Left kidney (tissue), 2 donors: ENCODE data around the gene ELFN2. TPM values are rescaled to one million over a fixed set of nuclear protein-coding genes. Genes with fewer than 3 reads are reported as not detected.

Experiments
- DNase-seq: peaks from one replicate; pipeline ENCODE4 v3.0.0-alpha.2; 2013
- polyA plus RNA-seq: library from polyadenylated mRNA; unstranded; fragments of 120-200 nt; gene quantifications from one replicate; pipeline ENCODE4 v1.2.1, GENCODE V29; 2013; ENCODE audit not compliant: insufficient read length

ELFN2 gene
- polyA plus RNA-seq, 1 donor = 1.1 TPM

DNA sequence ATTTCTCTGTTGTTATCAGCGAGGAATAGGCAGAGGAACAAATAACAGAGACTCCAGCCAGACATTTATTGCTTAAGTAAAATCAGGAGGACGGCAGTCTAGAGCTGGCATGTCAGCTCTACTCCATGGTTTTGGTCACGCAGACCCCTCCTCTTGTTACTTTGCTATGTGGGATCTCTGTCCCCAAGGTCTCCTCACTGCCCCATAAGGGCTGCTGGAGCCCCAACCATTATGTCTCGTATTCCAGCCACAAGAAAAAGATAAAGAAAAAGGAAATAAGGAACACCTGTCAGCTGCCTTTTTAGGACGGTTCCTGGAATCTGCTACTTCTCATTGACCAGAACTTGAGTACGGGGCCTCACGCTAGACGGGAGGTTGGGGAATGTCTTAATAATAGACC, 70.4 kb downstream of the ELFN2 start:
- DNase-seq = no peak

GRCh38 chr22:37355174-37355573, 72.1 kb downstream of the ELFN2 start:
- no peak for DNase-seq

DNA sequence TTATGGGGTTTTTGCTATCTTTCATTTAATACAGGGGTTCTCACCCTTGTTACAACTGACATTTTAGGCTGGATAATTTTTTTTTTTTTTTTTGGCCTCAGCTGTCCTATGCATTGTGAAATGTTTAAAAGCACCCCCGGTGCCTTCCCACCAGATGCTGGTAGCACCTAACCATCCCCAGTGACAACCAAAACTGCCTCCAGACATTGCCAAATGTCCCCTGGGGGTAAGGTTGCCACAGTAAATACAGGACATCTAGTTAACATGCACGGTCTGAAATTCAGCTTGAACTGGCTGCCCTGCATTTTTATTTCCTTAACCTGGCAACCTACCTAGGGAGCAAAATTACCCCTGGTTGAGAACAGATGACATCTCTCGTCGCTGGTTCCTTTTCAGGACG, 72.6 kb downstream of the ELFN2 start:
- DNase-seq = no peak

DNA sequence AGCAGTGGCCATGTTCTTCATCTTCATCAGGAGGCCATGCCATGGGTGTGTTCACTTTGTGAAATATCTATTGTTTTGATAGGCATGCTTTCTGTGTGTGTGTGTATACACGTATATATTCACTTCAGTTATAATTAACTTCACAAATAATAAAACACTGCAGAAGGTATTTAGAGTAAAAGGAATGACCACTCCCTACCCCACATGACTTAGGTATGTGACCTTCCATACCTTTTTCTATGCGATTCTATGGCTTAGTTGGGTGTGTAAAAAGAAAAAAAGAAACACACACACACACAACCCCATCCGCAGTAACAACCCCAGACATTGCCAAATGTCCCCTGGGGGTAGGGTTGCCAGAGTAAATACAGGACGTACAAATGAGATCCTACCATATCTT, 73.0 kb downstream of the ELFN2 start:
- DNase-seq = no peak

DNA sequence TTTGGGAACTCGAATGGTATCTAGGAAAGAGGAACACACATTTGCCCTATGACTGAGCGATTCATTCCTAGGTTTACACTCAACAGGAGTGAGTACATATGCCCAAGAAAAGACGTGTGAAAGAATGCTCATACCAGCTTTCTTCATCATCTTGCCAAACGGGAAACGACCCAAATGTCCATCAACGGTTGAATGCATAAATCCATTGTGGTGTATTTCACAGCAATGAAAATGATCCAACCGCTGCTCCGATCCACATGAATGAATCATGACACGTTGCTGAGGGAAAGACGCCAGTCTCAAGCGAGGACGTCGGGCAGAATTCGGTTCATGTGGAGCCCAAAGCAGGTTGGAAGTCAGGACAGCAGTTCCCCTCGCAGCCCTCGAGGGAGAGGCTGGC, 73.4 kb downstream of the ELFN2 start:
- DNase-seq = no peak

GRCh38 chr22:37352481-37352880, 74.8 kb downstream of the ELFN2 start:
- DNase-seq = no peak

- DNase-seq = no peak
Measured at GRCh38 chr22:37351232-37351631, 76.0 kb downstream of the ELFN2 start.

DNA sequence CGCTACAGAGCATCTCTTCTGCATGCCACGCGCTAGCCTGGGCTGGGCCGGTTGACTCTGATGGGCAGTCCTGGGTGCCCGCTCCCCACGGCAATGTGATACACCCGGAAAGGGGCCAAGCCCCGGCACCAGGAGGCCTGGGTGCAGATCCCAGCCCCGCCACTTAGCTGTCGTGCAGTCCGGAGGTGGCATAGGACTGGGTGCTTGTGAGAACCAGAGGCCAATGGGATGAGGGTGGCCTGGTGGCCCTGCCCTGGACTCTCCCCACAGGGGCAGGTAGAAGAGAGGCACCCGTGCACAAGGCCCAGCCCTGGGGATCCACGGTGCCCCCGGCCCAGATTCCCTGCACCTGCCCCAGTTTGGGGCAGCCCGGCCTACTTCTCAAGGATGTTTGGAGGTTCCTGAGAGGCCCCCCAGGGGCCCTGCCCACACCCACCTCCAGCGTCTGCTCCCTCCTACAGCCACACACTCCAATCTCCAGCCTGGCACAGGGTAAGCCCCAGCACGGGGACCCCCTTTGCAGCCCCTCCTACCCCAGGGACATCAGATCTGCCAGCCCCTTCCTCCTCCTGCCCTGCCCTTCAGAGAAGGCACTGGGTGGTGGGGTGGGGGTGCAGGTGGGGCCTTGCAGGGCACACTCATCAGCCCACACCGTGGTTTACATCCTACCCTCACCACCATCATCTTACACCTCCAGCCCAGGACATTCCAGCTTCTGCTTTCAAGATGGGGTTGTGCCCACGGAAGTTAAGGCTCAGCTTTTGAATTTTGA, 78.0 kb downstream of the ELFN2 start:
- no peak for DNase-seq

DNA sequence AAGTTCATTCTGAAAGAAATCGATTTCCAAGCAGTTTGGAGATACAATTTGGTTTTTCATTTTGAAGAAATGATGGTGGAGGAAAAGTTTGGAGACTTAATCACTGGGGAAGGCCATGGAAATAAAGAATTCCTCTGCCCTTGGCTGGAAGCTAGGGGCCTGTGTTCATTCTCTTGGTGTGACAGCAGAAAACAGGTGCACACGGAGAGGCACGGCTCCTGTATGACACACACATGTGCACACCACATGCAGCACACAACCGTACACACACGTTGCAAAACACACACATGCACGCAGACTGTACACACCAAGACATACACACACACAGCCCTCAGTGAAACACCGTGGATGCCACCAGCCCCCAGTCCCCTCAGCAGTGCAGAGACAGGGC, 80.8 kb downstream of the ELFN2 start:
- DNase-seq = no peak

DNA sequence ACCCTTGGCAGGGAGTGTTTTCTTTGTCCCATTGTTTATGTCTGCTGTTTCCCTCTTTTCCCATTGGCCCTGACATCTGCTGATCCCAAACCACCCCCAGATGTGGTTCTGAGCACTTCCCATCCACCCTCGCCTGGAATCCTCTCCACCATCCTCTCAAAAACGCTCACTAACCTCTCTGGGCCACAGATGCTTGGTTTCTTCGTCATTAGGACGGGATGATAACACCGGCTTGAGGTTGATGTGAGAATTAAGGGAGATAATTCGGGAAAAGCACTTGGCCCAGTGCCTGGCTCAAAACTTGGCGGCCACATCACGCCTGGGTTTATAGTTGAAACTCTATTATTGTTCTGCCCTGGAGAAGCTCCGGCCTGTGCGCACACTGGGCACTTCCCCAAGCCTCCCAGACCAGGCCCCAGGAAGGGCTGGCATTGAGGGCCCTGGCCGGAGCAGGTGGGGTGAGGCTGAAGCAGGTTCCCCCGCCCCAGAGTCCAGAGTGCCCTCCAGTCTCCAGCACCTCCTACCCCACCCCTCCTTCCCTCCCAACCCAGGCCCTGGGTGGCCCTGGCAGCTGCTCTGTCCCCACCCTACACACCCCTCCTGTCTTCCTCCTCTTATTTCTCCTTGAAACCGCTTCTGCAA, 81.3 kb downstream of the ELFN2 start:
- no peak for DNase-seq

- DNase-seq = no peak
Measured at GRCh38 chr22:37344735-37345449, 82.4 kb downstream of the ELFN2 start.

GRCh38 chr22:37343863-37344734, 83.2 kb downstream of the ELFN2 start:
- DNase-seq = no peak

- no peak for DNase-seq
Measured at GRCh38 chr22:37343348-37343747, 83.9 kb downstream of the ELFN2 start.

DNA sequence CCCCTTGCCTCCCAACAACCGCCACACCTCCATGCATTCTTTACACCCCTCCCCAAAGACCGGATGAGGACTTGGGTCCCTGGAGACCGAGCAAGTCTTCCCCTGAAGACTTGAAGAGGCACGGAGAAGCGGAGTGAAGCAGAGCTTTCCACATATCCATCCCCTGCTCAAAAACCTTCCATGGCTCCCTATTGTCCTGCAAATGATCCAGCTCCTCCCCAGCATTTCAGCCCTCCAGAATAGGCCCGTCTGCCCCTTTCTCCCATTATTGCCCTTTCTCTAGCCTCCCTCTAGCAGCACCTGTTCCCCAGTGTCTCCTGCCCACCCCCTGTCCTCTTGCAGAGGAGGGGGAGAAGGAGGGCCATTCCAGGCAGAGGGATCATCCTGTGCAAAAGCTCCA, 85.2 kb downstream of the ELFN2 start:
- no peak for DNase-seq

DNA sequence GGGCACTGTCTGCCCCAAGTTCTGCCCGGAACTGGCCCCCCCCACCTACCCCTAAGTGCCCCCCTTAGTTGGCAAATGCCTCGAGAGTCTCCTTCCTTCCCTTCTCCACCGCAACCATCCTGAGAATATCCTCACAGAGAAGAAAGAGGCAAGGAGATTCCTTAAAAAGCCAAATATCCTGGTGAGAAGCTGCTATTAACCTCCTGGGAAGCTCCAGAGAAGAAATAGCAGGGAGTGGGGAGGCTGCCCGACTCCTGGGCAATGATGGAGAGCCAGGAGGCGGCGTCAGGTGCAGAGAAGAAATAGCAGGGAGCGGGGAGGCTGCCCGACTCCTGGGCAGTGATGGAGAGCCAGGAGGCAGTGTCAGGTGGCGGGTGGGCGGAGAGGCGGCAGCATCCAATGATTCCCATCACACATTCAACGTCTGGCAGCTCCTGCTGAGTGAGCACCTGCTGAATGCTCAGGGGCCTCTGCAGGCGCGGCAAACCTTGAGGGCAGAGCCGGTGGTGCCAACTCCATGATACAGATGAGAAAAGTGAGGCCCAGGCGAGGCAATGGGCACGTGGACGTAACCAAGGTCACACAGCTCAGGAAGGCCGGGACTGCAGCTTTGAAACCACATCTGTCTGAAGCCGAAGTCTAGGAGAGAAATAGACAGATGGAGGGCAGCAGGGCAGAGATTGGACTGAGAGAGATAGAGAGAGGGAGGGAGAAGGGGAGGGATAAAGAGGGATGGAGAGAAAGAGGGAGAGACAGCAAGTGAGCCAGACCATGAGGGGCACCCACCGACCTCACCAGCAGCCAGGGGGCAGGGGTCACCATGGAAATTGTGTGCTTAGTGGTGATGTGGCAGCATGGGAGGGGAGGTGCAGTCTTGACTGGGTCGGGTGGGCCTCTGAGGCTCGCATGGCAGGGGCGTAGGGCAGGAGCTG, 86.7 kb downstream of the ELFN2 start:
- peak; percentile 41 for DNase-seq

DNA sequence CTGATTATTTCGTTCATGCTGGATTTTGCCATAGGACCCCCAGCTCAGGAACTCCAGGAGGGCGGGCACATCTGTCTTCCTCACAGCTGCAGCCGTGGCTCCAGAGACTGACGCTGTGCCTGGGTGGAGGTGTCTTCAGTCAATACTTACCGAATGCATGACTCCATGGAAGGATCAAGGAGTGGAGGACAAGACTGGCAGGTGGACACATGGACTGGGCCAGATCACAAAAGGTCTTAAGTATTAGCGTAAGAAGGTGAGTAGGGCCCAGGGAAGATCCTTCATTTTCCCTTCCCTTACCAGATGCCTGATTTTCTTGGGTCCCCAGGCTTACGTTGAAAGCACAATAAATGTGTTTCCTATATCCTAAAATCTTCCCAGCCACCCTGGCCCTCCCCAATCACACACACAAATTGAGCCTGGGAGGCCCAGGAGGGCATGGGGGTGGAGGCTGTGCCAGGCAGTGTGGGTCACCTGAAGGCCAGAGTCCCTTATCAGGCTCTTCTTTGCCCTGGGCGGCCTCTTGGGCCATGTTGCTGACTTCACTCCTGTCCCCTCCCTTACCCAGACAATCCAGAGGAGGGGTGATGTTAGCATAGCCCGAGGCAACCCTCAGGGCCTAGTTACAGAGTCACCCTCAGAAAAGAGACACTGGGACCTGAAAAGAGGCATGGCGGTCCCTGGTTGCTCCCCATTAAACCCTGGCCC, 88.6 kb downstream of the ELFN2 start:
- DNase-seq = no peak

DNA sequence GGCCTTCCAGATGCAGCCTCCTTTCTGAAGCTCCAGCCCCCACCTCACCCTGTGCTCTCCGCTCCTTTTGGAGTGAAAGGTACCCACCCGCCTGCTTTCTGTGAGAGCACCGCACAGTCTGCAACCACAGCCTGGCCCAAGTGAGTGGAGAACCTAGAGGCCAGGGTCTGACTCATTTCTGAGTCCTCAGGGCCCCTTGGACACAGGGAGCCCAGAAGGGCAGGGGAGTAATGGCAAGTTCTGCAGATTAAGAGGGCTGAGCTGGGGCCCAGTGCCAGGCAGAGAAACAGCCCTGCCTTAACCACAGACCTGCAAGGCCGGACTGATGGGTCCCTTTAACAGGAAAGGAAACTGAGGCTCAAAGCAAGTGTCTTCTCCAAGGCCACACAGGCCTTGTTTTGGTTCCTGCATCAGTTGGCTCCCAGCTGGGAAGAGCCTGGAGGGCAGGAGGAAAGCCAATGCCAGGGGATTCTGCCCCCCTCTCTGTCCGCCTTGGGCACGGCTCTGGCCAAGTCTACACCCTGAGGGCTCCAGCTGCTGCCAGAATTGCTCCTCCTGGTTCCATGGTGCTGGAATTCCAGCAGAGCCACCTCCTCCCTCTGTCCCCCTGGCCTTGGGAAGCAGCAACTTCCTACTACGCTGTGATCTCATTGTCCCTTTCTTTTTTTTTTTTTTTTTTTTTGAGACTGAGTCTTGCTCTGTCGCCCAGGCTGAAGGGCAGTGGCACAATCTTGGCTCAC, 89.9 kb downstream of the ELFN2 start:
- DNase-seq = no peak

DNA sequence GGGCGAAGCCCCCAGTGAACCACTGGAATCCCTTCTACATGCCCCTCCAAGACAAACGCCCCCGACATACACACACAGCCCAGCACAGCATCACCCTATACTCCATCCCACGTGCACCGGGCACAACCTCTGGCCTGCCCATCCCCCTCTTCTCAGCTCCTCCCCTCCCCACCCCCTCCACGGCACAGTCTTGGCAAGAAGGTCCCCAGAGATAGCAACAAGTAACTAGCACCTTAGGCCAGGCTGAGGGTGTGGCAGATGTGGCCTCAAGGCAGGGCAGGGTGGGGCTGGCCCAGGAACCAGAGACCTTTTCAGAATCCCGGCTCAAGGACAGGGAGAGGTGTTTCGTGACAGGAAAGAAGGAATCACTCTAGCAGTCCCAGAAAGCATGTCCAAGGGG, 90.7 kb downstream of the ELFN2 start:
- DNase-seq = no peak

DNA sequence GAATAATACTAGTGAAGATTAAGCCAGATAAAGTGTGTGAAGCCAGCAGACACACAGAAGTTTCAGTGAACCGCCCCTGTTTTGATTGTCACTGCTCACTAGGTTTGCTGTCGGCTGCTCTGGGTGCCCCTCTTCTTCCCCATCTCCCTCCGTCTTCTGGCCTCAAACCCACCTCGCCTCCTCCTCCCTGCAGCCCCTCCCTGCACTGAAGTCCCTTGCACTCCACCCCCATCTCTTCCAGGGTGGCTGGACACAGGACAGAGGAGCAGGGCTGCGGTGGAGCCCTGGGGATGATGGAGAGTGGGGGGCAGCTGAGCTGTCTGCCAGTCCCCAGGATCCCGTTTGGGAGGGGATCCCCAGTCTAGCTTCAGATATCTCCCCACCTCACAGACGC, 91.5 kb downstream of the ELFN2 start:
- no peak for DNase-seq
